GM21423 (cell line): ENCODE measurements around the gene DLL1.
"Not testable (repeated sequence)": the region's sequence is repeated elsewhere in the genome, so short reads cannot be mapped to it uniquely, and the experiment has no call there.

Experiments used
- ATAC-seq: cut with Tn5 transposase; IDR thresholded peaks from one replicate; pipeline ENCODE4 v1.9.1; 2021; ENCODE audit warnings: mild to moderate bottlenecking, moderate library complexity; ENCODE audit not compliant: unreplicated experiment

The DLL1 gene

GRCh38 chr6:170290296-170291128, at the start of gene DLL1:
DLL1 (minus strand) TSS chr6:170291078; CDS start chr6:170290139, 939 bp downstream.
- no peak for ATAC-seq

GRCh38 chr6:170335199-170335598, 44.3 kb upstream of the DLL1 start:
- not testable (repeated sequence) for ATAC-seq

GRCh38 chr6:170329321-170329720, 38.4 kb upstream of the DLL1 start:
- no peak for ATAC-seq

DNA sequence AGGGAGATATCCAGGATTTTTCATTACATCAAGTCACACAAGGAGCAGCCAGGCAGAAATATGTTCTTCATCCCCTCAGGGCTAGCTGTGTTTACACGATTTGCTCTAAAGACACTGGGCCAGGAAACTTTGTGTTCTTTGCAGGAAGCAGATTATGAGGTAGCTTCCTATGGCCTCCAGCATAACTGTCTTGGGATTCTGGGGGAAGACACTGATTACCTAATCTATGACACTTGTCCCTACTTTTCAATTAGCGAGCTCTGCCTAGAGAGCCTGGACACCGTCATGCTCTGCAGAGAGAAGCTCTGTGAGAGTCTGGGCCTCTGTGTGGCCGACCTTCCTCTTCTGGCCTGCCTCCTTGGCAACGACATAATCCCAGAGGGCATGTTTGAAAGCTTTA, 26.8 kb upstream of the DLL1 start:
- no peak for ATAC-seq

- ATAC-seq = no peak
These were observed 26.2 kb upstream of the DLL1 start for GRCh38 chr6:170317076-170317475.

DNA sequence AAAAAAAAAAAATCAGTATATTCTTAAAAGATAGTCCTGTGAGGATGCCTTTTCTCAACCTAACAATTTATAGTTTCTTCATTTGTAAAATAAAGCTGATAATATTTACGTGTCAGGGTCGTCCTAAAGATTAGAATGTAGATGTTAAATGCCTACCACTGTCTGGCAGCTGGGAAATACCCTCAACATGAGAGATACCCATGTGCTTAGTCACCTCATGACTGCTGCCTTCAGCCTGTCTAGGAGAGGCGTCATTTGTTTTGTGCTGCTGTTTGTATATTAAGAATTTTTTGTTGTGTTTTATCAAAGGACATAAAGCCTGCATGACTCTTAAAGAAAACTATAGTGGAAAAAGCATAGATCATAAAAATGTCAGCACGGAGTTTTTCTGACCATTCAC, 25.2 kb upstream of the DLL1 start:
- ATAC-seq = no peak

- no peak for ATAC-seq
These were observed 24.1 kb upstream of the DLL1 start for GRCh38 chr6:170314983-170315382.

DNA sequence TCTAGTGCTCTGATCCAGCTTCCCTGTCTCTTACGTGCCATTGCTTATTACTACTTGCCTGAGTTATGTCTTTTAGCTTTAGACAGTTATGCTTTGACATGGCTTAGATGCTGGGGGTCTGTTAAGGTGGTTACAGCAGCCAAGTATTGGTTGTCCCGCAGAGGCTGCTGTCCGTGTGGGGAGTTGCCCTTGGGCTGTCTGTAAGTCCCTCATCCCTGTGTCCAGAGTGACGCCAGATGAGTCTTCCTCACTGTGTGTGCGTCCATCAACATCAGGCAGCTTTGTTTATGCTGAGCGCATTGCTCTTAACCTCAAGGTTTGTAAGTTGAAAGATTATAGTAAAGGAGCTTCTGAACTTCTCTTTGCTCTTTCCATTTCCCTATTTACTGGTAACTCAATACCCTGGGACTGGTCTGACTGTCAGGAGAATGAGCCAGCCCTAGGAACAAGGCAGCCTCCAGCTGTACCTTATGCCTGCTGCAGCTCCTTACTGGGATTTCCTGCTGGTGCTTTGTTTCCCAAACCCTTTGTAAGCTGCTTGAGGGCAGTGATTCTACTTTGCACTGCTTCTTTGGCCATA, 22.9 kb upstream of the DLL1 start:
- no peak for ATAC-seq

DNA sequence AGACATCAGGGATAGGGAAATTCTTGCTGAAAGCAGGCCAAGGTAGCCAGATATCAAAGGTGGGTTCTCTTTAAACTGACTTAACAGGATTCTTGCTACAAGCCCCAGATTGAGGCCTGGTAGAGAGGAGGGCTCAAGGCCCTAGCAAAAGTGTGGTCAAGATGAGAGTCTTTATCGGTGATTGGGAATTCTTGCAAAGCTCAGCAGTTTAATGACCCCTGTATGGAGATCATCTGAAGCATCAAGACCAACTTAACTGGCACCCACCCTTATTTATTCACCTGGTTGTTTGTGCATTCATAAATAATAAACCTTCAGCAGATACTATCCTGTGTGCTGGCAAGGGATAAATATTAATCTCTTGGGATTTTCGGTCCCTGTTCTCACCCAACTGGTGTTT, 22.0 kb upstream of the DLL1 start:
- ATAC-seq = no peak

- no peak for ATAC-seq
These were observed 20.8 kb upstream of the DLL1 start for GRCh38 chr6:170311696-170312095.

GRCh38 chr6:170308761-170309160, 17.9 kb upstream of the DLL1 start:
- no peak for ATAC-seq

GRCh38 chr6:170307080-170307545, 16.2 kb upstream of the DLL1 start:
- ATAC-seq = no peak

DNA sequence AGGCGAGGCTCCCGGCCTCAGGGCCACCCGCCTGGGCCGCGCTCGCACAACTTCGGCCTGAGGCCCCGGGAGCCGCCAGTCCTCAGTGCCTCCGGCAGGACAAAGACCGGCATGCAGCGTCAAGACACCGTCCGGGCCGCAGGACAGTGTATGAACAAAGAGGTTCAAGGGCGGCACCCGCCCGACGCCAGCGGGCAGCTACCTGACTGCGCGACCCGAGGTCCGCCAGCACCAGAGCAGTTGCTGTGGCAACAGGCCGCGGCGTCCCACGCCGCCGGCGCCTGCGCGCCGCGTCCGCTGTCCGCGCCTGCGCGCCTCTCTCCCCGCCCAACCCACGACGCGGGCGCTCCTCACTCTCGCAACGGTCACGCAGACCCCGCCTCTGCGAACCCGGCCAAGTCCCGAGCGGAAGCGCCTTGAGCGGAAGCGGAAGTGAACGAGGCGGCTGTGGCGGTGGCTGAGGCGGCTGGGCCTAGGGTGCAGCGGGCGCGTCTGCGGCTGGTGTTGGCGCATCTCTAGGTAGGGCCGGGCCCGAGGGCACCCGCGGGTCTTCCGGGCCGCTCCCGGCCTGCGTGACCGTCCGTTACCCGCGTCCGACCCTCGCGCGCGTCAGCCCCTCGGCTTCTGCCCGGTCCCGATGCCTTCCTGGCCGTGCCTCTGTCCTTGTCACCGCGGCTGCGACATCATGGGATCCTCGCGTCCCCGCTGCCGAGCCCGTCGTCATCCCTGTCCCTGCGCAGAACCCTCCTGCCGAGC, 15.6 kb upstream of the DLL1 start, which contains the start of gene FAM120B:
Gene FAM120B (plus strand): TSS at position 435 of the 756 bp plus-strand sequence. CDS start 10,633 bp downstream, outside the sequence.
- ATAC-seq = peak; percentile 97

DNA sequence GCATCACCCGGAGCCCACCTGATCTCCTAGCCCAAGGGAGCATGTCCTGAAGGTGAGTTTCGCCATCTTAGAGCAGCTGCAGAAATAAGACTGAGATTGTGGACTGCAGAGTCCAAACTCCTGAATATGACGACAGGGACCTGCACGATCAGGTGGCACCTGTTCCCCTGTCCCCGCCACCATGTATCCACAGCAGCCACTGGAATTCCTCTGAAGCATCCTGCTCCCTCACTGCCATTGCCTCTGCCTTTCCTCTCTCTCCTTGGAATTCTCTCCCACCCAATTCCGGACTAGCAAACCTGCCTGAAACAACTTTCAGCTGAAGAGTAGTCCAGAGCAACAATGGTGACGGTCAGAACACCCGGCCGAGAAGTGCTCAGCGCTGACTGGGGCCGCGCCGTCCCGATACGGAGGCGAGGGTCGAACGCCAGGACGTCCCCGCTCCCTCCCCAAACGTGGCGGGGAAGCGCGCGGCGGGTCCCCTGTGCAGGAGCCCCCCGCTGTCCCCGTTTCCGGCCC, 15.0 kb upstream of the DLL1 start:
- ATAC-seq = no peak

DNA sequence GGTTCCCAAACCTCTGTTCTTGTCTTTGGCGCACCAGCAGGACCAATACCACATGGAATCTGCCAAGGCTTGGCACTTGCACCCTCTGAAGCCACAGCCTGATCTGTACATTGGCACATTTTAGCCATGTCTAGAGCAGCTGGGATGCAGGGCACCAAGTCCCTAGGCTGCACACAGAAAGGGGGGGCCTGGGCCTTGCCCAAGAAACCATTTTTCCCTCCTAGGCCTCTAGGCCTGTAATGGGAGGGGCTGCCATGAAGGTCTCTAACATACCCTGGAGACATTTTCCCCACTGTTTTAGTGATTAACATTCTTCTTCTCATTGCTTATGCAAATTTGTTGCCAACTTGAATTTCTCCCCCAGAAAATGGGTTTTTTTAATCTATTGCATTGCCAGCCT, 10.3 kb upstream of the DLL1 start:
- ATAC-seq = no peak

DNA sequence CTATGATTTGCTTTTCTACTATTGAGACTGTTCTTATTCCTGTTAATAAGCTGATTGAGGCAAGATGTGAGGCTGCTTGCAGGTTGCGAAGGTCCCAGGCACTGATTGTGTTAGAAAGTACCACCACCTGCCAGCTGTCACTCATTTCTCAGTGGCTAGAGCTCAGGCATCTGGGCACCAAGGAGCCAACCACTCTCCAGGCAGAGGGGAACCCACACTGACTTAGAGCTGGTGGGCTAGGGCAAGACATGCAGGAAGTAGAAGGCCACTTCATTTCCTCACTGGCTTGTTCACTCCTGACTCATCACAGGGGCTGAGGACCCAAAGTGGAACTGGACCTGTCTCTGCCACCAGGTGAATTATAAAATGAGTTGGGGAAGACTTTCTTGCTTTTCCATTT, 7.8 kb upstream of the DLL1 start:
- no peak for ATAC-seq

GRCh38 chr6:170297576-170298330, 6.9 kb upstream of the DLL1 start:
- no peak for ATAC-seq

DNA sequence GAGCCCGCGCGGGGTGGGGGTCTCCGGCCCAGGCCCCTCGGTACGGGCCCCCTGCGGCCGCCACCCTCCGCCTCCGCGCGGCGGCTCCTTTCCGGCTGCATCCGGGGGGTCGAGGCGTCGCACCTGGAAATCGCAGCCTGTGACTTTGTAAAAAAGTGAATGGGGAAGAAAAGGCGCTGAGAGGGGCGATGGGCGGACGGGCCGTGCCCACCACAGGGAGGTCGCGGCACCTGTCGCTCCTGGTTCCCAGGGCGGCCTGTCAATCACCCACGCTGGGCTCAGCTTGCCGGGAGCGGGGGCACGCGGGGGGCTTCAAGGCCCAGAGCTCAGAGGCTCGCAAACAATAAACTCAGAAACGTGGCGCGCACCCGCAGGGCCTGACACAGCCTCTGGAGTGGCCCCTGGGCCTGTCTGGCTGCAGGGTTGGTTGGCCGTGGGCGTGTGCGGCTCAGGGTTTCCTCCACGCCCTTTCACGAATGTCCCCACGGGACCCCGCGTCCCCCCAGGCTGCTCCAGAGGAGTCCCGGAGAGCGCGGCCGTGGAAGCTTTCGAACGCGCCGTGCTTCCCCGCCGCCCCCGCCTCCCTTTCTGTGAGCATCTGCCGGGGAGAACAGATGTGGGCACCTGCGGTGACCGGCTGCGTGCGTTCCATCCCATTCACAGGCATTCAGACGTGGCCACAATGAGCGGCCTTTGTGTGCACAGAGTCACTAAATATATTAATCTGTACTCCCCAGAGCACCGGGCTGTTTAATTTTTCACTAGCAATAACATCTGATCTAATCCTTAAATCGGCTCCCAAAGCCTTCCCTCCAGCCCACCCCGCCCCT, 6.1 kb upstream of the DLL1 start:
- ATAC-seq = no peak

- ATAC-seq = no peak
These were observed 5.5 kb upstream of the DLL1 start for GRCh38 chr6:170296423-170296745.
